OCI-LY3 (cell line): Measurements from ENCODE around the gene NSFL1C.

Experiments used
- CTCF ChIP-seq: fragments of 200-600, 300-600 bp; sonication (generic); IDR thresholded peaks from 2 replicates; pipeline ENCODE4 v1.5.1; 2014; ENCODE audit warnings: antibody characterized with exemption, low read length, low read depth
- EZH2phosphoT487 ChIP-seq: fragments of 200-600 bp; shearing (Covaris generic); IDR thresholded peaks from 2 replicates; pipeline ENCODE4 v1.6.1; 2018; ENCODE audit warnings: antibody characterized with exemption, mixed run types, low read depth

- TF ChIP-seq CTCF (no peak), EZH2phosphoT487 (no peak)
These were observed 33.1 kb upstream of the NSFL1C start for GRCh38 chr20:1499528-1500420.
